Glutamatergic neuron (in vitro differentiated cells): ENCODE results near the gene ATG9A. TPM values are rescaled to one million over a fixed set of nuclear protein-coding genes. Genes with fewer than 3 reads are reported as not detected.

Experiments used
- DNase-seq: peaks from one replicate; pipeline ENCODE4 v3.0.0; 2022
- H3K27ac Mint-ChIP-seq: one replicate; pipeline ENCODE4 v1.8.0; 2020; ENCODE audit warnings: mild to moderate bottlenecking, mixed read lengths, inconsistent platforms; ENCODE audit not compliant: unreplicated experiment
- H3K27me3 Mint-ChIP-seq: one replicate; pipeline ENCODE4 v1.8.0; 2020; ENCODE audit warnings: mild to moderate bottlenecking, moderate library complexity, mixed read lengths, inconsistent platforms; ENCODE audit not compliant: unreplicated experiment
- H3K36me3 Mint-ChIP-seq: one replicate; pipeline ENCODE4 v1.8.0; 2020; ENCODE audit warnings: mild to moderate bottlenecking, mixed read lengths, inconsistent platforms; ENCODE audit not compliant: unreplicated experiment
- H3K4me1 Mint-ChIP-seq: one replicate; pipeline ENCODE4 v1.8.0; 2020; ENCODE audit warnings: mild to moderate bottlenecking, low read depth, mixed read lengths, inconsistent platforms; ENCODE audit not compliant: unreplicated experiment
- H3K4me3 Mint-ChIP-seq: one replicate; pipeline ENCODE4 v1.8.0; 2020; ENCODE audit warnings: mild to moderate bottlenecking, mixed read lengths, inconsistent platforms; ENCODE audit not compliant: unreplicated experiment
- H3K9me3 Mint-ChIP-seq: one replicate; pipeline ENCODE4 v1.8.0; 2020; ENCODE audit warnings: mild to moderate bottlenecking, moderate library complexity, mixed read lengths, inconsistent platforms; ENCODE audit not compliant: unreplicated experiment
- total RNA-seq: library from RNA; stranded (reverse); fragmentation: NEBNext Ultra II Directional; extraction: Animal tissue kit (Norgen Biotek cat#: 25700); gene quantifications from one replicate; pipeline ENCODE4 v1.2.1, GENCODE V29; 2021; ENCODE audit not compliant: unreplicated experiment
- TF ChIP-seq, protein P1 (sequence below): fragments of 200-600 bp; sonication (generic); IDR thresholded peaks from one replicate; pipeline ENCODE4 v1.5.0; 2021; ENCODE audit not compliant: partially characterized antibody, unreplicated experiment

The ATG9A gene
- total RNA-seq, 1 donor from 2014 or later = 80.4 TPM

DNA sequence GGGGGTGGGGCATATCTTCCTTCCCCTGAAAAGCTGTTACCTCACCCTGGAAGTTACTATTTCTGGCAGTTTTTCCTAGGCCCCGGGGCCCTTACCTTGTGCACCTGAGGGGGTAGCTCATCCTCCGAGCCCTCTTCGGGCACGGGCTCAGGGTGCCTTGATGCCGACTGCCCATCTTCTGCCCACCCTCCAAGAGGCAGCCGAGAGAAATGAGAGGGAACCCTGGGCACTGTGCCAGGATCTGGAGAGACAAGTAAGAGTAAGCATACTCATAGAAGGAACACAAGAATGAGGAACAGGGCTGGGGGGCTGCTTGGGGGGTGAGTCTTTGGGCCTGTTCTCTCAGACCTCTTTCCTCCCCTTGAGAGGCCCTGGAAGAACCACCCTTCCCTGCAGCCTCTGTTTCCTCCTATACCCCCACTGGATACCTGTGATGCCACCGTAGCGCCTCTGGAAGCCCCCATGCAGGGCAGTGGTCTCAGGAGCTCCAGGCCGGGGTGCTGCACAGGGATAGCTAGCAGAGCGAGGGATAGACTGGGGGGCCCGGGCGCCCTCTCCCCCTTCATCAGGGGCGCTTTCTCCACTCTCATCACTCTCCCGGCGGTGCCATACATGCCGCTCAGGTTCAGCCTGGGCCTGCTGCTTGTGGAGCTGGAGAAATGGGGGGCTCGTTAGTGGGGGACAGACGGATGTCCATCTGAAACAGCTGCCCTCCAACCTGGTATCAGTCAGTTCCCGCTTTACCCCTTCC lies 8.6 kb downstream of the ATG9A start:
- Mint-ChIP-seq H3K4me3 (no peak overlapping the region), H3K36me3 (peaks cover 5% of the 10 kb centered on the region), H3K27me3 (peaks cover 8% of the 10 kb centered on the region), H3K4me1 (peaks cover 11% of the 10 kb centered on the region), H3K9me3 (peaks cover 11% of the 10 kb centered on the region), H3K27ac (no peak overlapping the region)
- DNase-seq = no peak
- TF ChIP-seq, protein P1, sequence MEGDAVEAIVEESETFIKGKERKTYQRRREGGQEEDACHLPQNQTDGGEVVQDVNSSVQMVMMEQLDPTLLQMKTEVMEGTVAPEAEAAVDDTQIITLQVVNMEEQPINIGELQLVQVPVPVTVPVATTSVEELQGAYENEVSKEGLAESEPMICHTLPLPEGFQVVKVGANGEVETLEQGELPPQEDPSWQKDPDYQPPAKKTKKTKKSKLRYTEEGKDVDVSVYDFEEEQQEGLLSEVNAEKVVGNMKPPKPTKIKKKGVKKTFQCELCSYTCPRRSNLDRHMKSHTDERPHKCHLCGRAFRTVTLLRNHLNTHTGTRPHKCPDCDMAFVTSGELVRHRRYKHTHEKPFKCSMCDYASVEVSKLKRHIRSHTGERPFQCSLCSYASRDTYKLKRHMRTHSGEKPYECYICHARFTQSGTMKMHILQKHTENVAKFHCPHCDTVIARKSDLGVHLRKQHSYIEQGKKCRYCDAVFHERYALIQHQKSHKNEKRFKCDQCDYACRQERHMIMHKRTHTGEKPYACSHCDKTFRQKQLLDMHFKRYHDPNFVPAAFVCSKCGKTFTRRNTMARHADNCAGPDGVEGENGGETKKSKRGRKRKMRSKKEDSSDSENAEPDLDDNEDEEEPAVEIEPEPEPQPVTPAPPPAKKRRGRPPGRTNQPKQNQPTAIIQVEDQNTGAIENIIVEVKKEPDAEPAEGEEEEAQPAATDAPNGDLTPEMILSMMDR = no peak

- Mint-ChIP-seq H3K27ac (no peak overlapping the region), H3K4me3 (peak overlapping the region; percentile 34), H3K4me1 (peaks cover 11% of the 10 kb centered on the region), H3K27me3 (peaks cover 8% of the 10 kb centered on the region), H3K9me3 (peaks cover 10% of the 10 kb centered on the region), H3K36me3 (peaks cover 5% of the 10 kb centered on the region)
- TF ChIP-seq, protein P1 = no peak
- DNase-seq = no peak
Measured at GRCh38 chr2:219219784-219220532, 9.5 kb downstream of the ATG9A start.

DNA sequence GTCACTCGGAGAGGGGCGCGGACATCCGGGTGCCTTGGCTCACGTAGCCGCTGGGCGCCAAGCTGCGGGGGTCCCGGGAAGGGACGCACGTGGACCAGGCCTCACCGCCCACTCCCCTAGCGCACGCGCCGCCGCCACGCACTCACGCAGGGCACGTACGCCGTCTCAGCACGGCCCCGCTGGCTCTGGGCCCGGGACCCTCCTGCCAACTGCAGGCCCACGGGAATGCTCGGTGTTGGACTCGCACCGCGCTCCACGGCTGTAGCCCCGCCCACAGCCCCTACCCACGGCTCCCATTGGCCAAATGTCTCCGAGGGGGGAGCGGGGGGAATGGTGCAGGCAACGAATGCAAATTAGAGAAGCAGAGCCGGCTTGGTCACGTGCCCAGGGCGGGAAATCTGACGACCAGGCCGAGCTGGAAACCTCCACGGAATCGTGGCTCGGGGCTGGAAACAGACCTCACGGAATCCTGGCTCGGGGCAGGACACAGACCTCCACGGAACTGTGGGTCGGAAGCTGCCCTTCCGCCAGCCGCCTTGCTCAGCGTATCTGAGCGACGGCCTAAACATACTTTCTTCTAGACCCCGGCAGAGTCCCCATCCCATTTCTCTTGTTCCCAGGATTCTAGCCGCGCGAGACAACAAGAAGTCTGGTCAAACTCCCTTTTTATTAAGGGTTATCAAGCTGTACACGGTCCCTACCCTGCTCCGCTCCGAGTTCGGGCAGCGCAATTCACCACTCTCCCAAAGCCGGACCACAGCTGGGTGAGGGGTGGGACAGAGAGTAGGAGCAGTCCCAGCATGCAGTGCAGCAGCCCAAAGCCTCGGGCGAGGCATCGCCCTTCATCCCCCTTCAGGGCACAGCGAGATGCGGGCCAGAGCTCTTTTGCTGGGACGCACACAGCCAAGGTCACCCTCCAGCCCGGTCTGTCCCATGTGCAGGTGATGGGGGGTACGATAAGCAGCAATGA lies 10.4 kb downstream of the ATG9A start, which contains the start of gene ABCB6:
Gene ABCB6, minus strand, starts transcription at position 227 of the 970 bp plus-strand sequence. CDS start 285 bp downstream, outside the sequence.
- Mint-ChIP-seq H3K36me3 (peaks cover 5% of the 10 kb centered on the region), H3K4me3 (peak within 1 kb of the TSS; percentile 93), H3K4me1 (peaks cover 11% of the 10 kb centered on the region), H3K27ac (peak within 1 kb of the TSS; percentile 98), H3K27me3 (peaks cover 9% of the 10 kb centered on the region), H3K9me3 (peaks cover 12% of the 10 kb centered on the region)
- TF ChIP-seq, protein P1 = no peak
- DNase-seq = peak; percentile 98

- Mint-ChIP-seq H3K27me3 (peaks cover 12% of the 10 kb centered on the region), H3K4me3 (peak overlapping the region; percentile 93), H3K4me1 (peaks cover 11% of the 10 kb centered on the region), H3K9me3 (peaks cover 12% of the 10 kb centered on the region), H3K36me3 (peaks cover 5% of the 10 kb centered on the region), H3K27ac (peak overlapping the region; percentile 98)
- TF ChIP-seq, protein P1 = no peak
- no peak for DNase-seq
Measured at GRCh38 chr2:219218217-219218731, 11.2 kb downstream of the ATG9A start.
